HepG2 (cell line): ENCODE measurements around the gene NHSL1. TPM values are rescaled to one million over a fixed set of nuclear protein-coding genes. Genes with fewer than 3 reads are reported as not detected.
A peak's percentile ranks its signal among the peaks of the same experiment; 100 is the strongest.

Experiments
- AGO1 ChIP-seq: fragments of 200-400 bp; formaldehyde crosslinking; IDR thresholded peaks from 2 replicates; pipeline ENCODE4 v1.6.1; 2017; ENCODE audit warnings: mild to moderate bottlenecking, low read depth, low read length, moderate library complexity; ENCODE audit not compliant: poor library complexity, severe bottlenecking
- AKAP8 ChIP-seq: sonication (generic); formaldehyde crosslinking; IDR thresholded peaks from 2 replicates; pipeline ENCODE4 v1.5.1; 2020; ENCODE audit warnings: mild to moderate bottlenecking, missing genetic modification reagents
- ATF5 ChIP-seq: sonication (generic); formaldehyde crosslinking; IDR thresholded peaks from 2 replicates; pipeline ENCODE4 v1.4.0; 2020; ENCODE audit warnings: mild to moderate bottlenecking, low read depth, missing genetic modification reagents
- CBX2 ChIP-seq, 2 experiments: fragments of 200-600 bp in 1 of 2; sonication (generic); formaldehyde crosslinking in 1 of 2; IDR thresholded peaks; 2 replicates each; pipeline versions ENCODE4 v1.7.0 to v1.8.1; 2018 to 2022; ENCODE audit warnings: low read depth in 2 of 2, low read length in 1 of 2, mild to moderate bottlenecking in 1 of 2, missing genetic modification reagents in 1 of 2
- EED ChIP-seq: sonication (generic); formaldehyde crosslinking; IDR thresholded peaks from 2 replicates; pipeline ENCODE4 v1.5.0; 2020; ENCODE audit warnings: mild to moderate bottlenecking, missing genetic modification reagents
- HDAC1 ChIP-seq: sonication (generic); formaldehyde crosslinking; IDR thresholded peaks from 2 replicates; pipeline ENCODE4 v1.5.1; 2020; ENCODE audit warnings: mild to moderate bottlenecking, missing genetic modification reagents
- HIVEP1 ChIP-seq: sonication (generic); formaldehyde crosslinking; IDR thresholded peaks from 2 replicates; pipeline ENCODE4 v1.4.0; 2020; ENCODE audit warnings: mild to moderate bottlenecking, missing genetic modification reagents
- ISX ChIP-seq: sonication (generic); formaldehyde crosslinking; conservative IDR thresholded peaks from 2 replicates; pipeline ENCODE4 v1.5.0; 2020; ENCODE audit warnings: missing genetic modification reagents
- JDP2 ChIP-seq: sonication (generic); formaldehyde crosslinking; IDR thresholded peaks from 2 replicates; pipeline ENCODE4 v1.8.1; 2022; ENCODE audit warnings: missing genetic modification reagents, borderline replicate concordance
- MBNL3 ChIP-seq: fragments of 250-450 bp; sonication (Bioruptor Pico); conservative IDR thresholded peaks from 2 replicates; pipeline ENCODE4 v1.8.0; 2022; ENCODE audit warnings: mild to moderate bottlenecking, inconsistent platforms
- MIXL1 ChIP-seq: IDR thresholded peaks from 2 replicates; pipeline ENCODE4 v1.6.1; 2016
- MYPOP ChIP-seq: sonication (generic); formaldehyde crosslinking; IDR thresholded peaks from 2 replicates; pipeline ENCODE4 v1.8.1; 2023; ENCODE audit warnings: mild to moderate bottlenecking, moderate library complexity, missing genetic modification reagents
- PHF8 ChIP-seq: sonication (generic); formaldehyde crosslinking; IDR thresholded peaks from 2 replicates; pipeline ENCODE4 v1.5.0; 2020; ENCODE audit warnings: missing genetic modification reagents
- SETDB1 ChIP-seq: sonication (generic); formaldehyde crosslinking; IDR thresholded peaks from 2 replicates; pipeline ENCODE4 v1.5.1; 2020; ENCODE audit warnings: missing genetic modification reagents, mild to moderate bottlenecking, borderline replicate concordance
- SMAD3 ChIP-seq: sonication (generic); formaldehyde crosslinking; IDR thresholded peaks from 2 replicates; pipeline ENCODE4 v1.4.0; 2020; ENCODE audit warnings: missing genetic modification reagents
- TRIM24 ChIP-seq: sonication (generic); formaldehyde crosslinking; IDR thresholded peaks from 2 replicates; pipeline ENCODE4 v1.8.0; 2022; ENCODE audit warnings: mild to moderate bottlenecking, missing genetic modification reagents
- ZBTB2 ChIP-seq: sonication (generic); formaldehyde crosslinking; IDR thresholded peaks from 2 replicates; pipeline ENCODE4 v1.8.0; 2022; ENCODE audit warnings: low read depth, missing genetic modification reagents
- ZBTB21 ChIP-seq: sonication (generic); formaldehyde crosslinking; IDR thresholded peaks from 2 replicates; pipeline ENCODE4 v1.4.0; 2020; ENCODE audit warnings: missing genetic modification reagents
- ZNF136 ChIP-seq: sonication (generic); formaldehyde crosslinking; IDR thresholded peaks from 2 replicates; pipeline ENCODE4 v1.8.1; 2022; ENCODE audit warnings: low read depth, mild to moderate bottlenecking, moderate library complexity, missing genetic modification reagents
- ZNF224 ChIP-seq: sonication (generic); formaldehyde crosslinking; IDR thresholded peaks from 2 replicates; pipeline ENCODE4 v1.5.0; 2020; ENCODE audit warnings: mild to moderate bottlenecking, missing genetic modification reagents
- ZNF547 ChIP-seq: sonication (generic); formaldehyde crosslinking; IDR thresholded peaks from 2 replicates; pipeline ENCODE4 v1.5.1; 2020; ENCODE audit warnings: mild to moderate bottlenecking, missing genetic modification reagents
- ZNF660 ChIP-seq: sonication (generic); formaldehyde crosslinking; IDR thresholded peaks from 2 replicates; pipeline ENCODE4 v1.5.1; 2020; ENCODE audit warnings: mild to moderate bottlenecking, low read depth, missing genetic modification reagents, borderline replicate concordance
- ZNF766 ChIP-seq: sonication (generic); formaldehyde crosslinking; IDR thresholded peaks from 2 replicates; pipeline ENCODE4 v1.5.0; 2020; ENCODE audit warnings: missing genetic modification reagents, borderline replicate concordance
- polyA plus RNA-seq, 8 experiments: library from polyadenylated mRNA; depleted of rRNA in 3 of 8; stranded (reverse) in 7 of 8; unstranded in 1 of 8; fragments of >200 nt; fragmentation: Illumina TruSeq in 4 of 8; extraction: Trizol in 4 of 8; gene quantifications; 2 replicates each; pipeline versions ENCODE4 v1.2.1 to v1.2.3, GENCODE V29; 2011 to 2016; ENCODE audit warnings: low read depth in 4 of 8, missing spikeins in 1 of 8, mixed read lengths in 1 of 8; ENCODE audit not compliant: insufficient read depth in 1 of 8
- total RNA-seq, 5 experiments: library from RNA; depleted of rRNA; stranded (reverse); fragments of >200 nt; fragmentation: Illumina TruSeq; extraction: Trizol; gene quantifications; 2 replicates each; pipeline ENCODE4 v1.2.3, GENCODE V29; 2016; ENCODE audit warnings: low read depth in 1 of 5
- TF ChIP-seq, protein P1 (sequence below): sonication (generic); formaldehyde crosslinking; IDR thresholded peaks from 2 replicates; pipeline ENCODE4 v1.8.1; 2023; ENCODE audit warnings: mild to moderate bottlenecking, missing genetic modification reagents
- TF ChIP-seq, protein P2 (sequence below): fragments of 450-650 bp; IDR thresholded peaks from 2 replicates; pipeline ENCODE4 v1.6.1; 2017; ENCODE audit warnings: mild to moderate bottlenecking

NHSL1 gene
- total and polyA plus RNA-seq, 2 of the 13 experiments (the other 11 are each of a cell fraction or from before 2014, with no cell fraction given) = 24.9 to 53.6 TPM

GRCh38 chr6:138403324-138403800 lies 95.9 kb downstream of the NHSL1 start (continued):
- TF ChIP-seq ZNF766 (CRISPR knock-in tag) = peak; percentile 17; the same call in 1 of the 2 replicates
- TF ChIP-seq MIXL1 (CRISPR knock-in tag) = no peak
- no peak for TF ChIP-seq ZNF547 (CRISPR knock-in tag)
- TF ChIP-seq JDP2 (CRISPR knock-in tag) = no peak
- TF ChIP-seq ZNF136 = no peak; the same call in 1 of the 2 replicates
- no peak for TF ChIP-seq MBNL3 (CRISPR knock-in tag)
- no peak for TF ChIP-seq ISX (CRISPR knock-in tag)
- no peak for TF ChIP-seq CBX2 (IDR thresholded peaks at IDR 0.05; ENCODE audit: low read depth, low read length)
- peak; percentile 77; the same call in 1 of the 2 replicates for TF ChIP-seq CBX2 (CRISPR knock-in tag; IDR thresholded peaks at IDR 0.05; ENCODE audit: low read depth)
- TF ChIP-seq ZNF224 = no peak
- TF ChIP-seq ZBTB2 (CRISPR knock-in tag) = no peak
- TF ChIP-seq ZBTB21 (CRISPR knock-in tag) = no peak
- TF ChIP-seq, protein P1, sequence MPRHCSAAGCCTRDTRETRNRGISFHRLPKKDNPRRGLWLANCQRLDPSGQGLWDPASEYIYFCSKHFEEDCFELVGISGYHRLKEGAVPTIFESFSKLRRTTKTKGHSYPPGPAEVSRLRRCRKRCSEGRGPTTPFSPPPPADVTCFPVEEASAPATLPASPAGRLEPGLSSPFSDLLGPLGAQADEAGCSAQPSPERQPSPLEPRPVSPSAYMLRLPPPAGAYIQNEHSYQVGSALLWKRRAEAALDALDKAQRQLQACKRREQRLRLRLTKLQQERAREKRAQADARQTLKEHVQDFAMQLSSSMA (CRISPR knock-in tag) = 0 out of 2 replicates have a peak, but pooled peaks have one; percentile 20
- no peak for TF ChIP-seq ZNF660 (CRISPR knock-in tag)
- no peak for TF ChIP-seq SMAD3
- peak; percentile 6; the same call in 1 of the 2 replicates for TF ChIP-seq MYPOP
- no peak for TF ChIP-seq HDAC1 (CRISPR knock-in tag)
- TF ChIP-seq SETDB1 (CRISPR knock-in tag) = no peak
- peak; percentile 54 for TF ChIP-seq PHF8 (CRISPR knock-in tag)
- 0 out of 2 replicates have a peak, but pooled peaks have one; percentile 15 for TF ChIP-seq TRIM24
- peak; percentile 66 for TF ChIP-seq AGO1
- no peak for TF ChIP-seq AKAP8
- peak; percentile 54; the same call in 1 of the 2 replicates for TF ChIP-seq EED (CRISPR knock-in tag)
- TF ChIP-seq HIVEP1 (CRISPR knock-in tag) = peak; percentile 52; the same call in 1 of the 2 replicates
- TF ChIP-seq, protein P2, sequence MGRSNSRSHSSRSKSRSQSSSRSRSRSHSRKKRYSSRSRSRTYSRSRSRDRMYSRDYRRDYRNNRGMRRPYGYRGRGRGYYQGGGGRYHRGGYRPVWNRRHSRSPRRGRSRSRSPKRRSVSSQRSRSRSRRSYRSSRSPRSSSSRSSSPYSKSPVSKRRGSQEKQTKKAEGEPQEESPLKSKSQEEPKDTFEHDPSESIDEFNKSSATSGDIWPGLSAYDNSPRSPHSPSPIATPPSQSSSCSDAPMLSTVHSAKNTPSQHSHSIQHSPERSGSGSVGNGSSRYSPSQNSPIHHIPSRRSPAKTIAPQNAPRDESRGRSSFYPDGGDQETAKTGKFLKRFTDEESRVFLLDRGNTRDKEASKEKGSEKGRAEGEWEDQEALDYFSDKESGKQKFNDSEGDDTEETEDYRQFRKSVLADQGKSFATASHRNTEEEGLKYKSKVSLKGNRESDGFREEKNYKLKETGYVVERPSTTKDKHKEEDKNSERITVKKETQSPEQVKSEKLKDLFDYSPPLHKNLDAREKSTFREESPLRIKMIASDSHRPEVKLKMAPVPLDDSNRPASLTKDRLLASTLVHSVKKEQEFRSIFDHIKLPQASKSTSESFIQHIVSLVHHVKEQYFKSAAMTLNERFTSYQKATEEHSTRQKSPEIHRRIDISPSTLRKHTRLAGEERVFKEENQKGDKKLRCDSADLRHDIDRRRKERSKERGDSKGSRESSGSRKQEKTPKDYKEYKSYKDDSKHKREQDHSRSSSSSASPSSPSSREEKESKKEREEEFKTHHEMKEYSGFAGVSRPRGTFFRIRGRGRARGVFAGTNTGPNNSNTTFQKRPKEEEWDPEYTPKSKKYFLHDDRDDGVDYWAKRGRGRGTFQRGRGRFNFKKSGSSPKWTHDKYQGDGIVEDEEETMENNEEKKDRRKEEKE = no peak
- no peak for TF ChIP-seq ATF5 (CRISPR knock-in tag)
